HG02571 (cell line): ENCODE measurements around the gene SLC30A5.
"Not testable (repeated sequence)": the region's sequence is repeated elsewhere in the genome, so short reads cannot be mapped to it uniquely, and the experiment has no call there.

ENCODE experiments used
- ATAC-seq: cut with Tn5 transposase; IDR thresholded peaks from one replicate; pipeline ENCODE4 v1.9.1; 2021; ENCODE audit warnings: mild to moderate bottlenecking, moderate library complexity; ENCODE audit not compliant: unreplicated experiment

Gene SLC30A5

DNA sequence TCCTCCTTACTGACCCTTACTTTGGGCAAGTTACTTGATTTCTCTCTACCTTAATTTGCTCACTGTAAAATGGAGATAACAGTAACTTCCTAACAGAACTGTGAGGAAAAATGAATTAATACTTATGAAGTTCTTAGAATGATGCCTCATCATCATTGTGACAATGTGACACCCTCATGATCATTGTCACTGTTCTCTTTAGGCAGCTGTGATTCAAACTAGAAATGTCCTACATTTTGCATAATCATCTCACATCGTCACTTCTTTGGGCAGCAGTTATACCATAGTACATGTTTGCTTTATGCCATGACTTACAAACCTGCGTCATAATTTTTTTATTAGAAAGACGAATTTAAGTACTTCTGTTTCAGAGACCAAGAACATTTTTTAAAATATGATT is 9.7 kb downstream of the SLC30A5 start:
- no peak for ATAC-seq

DNA sequence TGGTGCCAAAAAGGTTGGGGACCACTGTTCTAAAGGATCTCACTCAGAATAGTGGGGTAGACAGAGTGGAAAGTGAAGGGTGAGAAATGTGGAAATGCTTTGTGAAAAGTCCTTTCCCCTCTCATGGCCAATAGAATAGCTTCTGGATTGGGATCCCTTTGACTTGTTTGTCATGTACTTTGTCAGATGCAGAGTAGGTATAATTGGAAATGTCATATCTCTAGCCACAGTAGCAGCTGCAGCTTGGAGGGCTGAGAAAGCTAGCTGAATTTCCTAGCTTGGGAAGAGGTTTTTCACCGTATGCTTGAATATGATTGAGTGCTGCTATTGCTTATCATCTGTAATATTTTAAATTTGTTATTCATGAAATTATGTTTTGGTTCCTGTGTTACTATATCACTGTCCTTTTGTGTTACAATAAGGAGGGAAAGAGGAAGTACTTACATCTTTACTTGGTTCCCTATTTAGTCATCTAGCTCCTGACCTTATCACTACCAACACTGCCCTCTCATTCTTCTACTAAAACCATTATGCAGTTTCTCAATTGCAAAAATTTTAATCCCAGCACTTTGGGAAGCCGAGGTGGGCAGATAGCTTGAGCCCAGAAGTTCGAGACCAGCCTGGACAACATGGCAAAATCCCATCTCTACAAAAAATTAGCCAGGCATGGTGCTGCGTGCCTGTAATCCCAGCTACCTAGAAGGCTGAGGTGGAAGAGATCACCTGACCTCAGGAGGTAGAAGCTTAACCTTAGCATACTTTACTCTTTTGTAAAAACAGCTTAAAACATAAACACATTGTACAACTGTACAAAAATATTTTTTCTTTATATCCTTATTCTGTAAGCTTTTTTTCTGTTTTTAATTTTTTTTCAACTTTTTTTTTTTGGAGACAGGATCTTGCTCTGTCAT is 12.4 kb downstream of the SLC30A5 start:
- no peak for ATAC-seq

DNA sequence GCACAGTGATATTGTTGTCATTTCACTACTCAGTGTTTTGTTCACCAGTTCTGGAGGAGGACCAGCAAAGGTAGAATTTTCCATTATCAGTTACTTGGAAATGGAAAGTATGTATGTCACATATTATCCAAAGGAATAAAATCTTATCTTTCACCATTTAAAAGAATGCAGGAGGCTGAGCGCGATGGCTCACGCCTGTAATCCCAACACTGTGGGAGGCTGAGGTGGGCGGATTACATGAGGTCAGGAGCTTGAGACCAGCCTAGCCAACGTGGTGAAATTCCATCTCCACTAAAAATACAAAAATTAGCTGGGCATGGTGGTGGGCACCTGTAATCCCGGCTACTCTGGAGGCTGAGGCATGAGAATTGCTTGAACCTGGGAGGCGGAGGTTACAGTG is 14.6 kb downstream of the SLC30A5 start:
- not testable (repeated sequence) for ATAC-seq

DNA sequence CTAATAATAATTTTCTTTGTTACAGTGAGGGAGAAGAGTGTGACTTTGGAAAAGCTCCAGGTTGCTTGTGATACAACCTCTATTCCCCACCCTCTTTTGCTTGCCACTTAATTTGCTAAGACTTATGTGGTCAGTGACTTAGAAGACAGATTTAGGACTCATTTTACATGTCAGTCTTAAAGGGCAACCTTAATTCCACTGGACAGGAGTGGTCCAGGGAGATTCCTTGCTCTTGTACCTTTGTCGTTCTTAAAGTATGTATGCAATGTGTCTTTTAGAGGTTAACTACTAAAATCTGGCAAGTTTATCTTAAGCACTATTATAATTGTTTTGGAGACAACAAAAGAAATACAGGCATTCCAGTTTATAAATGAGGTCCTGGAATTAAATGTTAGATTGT is 20.0 kb downstream of the SLC30A5 start:
- no peak for ATAC-seq

DNA sequence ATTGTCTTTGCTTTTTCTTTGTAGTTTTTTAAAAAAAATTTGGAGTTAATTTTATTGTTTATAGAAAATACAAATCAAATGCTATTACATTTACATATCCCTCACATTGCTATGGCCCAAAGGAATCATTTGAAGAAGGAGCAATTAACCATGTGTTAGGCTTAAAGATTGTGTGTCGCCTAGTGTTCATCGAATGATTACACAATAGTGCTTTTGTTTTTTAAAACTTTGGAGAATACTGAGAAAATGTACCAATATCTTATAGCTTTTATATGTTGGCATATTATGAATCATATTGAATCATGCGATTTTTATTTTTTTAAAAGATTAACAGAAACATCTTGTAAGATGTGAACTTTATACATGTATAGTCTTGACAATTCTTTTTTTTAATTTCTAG is 21.7 kb downstream of the SLC30A5 start:
- no peak for ATAC-seq

DNA sequence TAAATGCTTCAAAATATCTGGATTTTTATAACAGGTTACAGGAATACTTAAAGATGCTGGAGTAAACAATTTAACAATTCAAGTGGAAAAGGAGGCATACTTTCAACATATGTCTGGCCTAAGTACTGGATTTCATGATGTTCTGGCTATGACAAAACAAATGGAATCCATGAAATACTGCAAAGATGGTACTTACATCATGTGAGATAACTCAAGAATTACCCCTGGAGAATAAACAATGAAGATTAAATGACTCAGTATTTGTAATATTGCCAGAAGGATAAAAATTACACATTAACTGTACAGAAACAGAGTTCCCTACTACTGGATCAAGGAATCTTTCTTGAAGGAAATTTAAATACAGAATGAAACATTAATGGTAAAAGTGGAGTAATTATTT is 35.6 kb downstream of the SLC30A5 start:
- ATAC-seq: no peak

DNA sequence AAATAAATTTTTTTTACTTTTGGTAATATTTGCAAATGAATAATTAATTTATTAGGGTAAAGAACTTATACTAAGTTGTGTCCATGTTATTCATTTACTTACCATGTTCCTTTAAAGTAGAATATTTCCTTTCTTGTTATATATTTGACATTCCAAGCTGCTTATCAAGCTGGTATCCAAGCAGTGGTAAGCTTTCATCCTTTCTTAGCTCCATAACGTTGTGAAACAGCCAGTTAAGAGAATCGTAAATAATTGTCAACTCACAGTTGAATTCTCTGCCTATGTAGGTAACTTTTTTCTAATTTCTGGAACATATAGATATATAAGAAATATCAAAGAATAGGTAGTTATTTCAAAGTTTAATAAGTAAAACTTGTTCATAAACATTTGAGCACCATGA is 36.4 kb downstream of the SLC30A5 start:
- ATAC-seq: no peak

DNA sequence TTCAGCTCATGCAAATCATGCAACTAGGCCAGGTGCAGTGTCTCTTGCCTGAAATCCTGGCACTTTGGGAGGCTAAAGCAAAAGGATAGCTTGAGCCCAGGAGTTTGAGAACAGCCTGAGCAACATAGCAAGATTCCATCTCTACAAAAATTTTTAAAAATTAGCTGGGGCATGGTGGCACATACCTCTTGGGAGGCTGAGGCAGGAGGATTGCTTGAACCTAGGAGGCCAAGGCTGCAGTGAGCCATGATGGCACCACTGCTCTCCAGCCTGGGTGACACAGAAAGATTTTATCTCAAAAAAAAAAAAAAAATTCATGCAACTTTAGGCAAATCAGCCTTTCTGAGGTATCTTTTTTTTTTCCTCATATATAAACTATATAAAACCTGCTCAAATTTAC is 37.5 kb downstream of the SLC30A5 start:
- ATAC-seq: no peak

DNA sequence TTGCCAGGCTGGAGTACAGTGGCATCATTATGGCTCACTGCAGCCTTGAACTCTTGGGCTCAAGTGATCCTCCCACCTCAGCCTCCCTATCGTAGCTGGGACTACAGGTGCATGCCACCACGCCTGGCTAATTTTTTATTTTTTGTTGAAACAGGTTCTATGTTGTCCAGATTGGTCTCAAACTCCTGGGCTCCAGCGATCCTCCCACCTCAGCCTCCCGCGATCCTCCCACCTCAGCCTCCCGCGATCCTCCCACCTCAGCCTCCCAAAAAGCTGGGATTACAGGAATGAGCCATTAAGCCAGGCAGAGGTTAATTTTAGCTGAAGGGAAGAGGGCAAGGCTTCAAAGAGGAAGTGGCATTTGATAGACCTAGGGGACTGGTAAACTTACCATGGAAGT is 40.3 kb downstream of the SLC30A5 start:
- no peak for ATAC-seq

DNA sequence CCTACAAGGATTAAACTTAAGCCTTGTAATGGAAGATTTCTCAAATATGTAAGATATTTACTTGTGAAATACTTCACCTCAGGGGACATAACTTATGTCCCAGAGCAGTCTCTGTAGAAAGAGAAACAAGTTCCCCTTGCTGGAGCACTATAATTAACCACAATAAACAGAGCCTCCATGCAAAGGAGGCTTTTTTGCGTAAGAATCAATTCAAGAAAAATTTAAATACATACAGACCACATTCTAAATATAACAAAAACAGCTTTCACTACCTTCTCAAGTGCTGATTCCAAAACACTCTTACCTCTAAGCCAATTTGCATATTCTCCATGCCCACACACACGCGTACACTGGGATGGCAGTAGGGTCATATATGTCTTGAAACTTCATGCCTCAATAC is 42.5 kb downstream of the SLC30A5 start:
- ATAC-seq: peak; percentile 90

DNA sequence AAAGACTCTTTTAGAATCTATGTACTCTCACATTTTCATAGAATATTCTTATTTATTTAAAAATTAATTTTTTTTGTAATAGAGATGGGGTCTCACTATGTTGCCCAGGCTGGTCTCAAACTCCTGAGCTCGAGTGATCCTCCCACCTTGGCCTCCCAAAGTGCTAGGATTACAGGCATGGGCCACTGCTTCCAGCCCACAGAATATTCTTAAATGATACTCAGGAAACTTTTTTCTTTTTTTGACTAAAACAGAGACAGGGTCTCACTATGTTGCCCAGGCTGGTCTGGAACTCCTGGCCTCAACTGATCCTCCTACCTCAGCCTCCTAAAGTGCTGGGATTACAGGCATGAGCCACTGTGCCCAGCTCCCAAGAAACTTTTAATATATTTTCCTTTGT is 43.4 kb downstream of the SLC30A5 start:
- not testable (repeated sequence) for ATAC-seq

DNA sequence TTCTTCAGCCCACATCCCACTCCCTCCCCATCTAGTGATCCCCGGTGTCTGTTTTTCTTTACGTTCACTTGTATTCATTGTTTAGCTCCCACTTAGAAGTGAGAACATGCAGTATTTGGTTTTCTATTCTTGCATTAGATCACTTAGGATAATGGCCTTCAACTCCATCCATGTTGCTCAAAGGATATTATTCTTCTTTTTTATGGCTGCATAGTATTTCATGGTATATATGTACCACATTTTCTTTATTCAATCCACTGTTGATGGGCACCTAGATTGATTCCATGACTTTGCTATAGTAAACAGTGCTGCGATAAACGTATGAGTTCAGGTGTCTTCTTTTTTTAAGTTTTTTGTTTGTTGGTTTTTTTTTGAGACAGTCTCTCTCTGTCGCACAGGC is 44.0 kb downstream of the SLC30A5 start:
- ATAC-seq: no peak

DNA sequence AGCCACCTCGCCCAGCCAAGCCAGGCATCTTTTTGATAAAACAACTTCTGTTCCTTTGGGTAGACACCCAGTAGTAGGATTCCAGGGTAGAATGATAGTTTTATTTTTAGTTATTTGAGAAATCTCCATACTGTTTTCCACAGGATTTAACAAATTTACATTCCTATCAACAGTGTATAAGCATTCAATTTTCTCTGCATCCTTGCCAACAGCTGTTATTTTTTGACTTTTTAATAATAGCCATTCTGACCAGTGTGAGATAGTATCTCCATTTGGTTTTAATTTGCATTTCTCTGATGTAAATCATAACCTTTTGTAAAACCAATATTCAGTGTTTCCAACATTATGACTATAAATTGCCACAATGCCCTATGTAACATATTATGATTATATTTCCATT is 45.0 kb downstream of the SLC30A5 start:
- ATAC-seq: no peak

DNA sequence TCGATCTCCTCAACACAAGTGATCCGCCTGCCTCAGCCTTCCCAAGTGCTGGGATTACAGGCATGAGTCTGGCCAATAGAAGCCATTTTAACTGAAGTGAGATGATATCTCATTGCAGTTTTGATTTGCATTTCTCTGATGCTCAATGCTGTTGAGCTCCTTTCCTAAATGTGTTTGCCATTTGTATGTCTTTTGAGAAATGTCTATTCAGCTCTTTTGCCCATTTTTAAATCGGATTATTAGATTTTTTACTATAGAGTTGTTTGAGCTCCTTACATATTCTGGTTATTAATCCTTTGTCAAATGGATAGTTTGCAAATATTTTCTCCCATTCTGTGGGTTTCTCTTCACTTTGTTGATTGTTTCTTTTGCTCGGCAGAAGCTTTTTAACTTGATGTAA is 46.4 kb downstream of the SLC30A5 start:
- ATAC-seq: not testable (repeated sequence)

DNA sequence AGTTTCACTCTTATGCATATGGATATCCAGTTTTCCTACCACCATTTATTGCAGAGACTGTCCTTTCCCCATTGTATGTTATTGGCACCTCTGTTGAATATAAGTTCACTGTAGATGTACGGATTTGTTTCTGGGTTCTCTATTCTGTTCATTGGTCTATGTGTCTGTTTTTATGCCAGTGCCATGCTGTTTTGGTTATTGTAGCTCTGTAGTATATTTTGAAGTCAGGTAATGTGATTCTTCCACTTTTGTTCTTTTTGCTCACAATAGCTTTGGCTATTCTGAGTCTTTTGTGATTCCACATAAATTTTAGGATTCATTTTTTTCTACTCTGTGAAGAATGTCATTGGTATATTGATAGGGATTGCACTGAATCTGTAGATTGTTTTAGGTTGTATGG is 47.0 kb downstream of the SLC30A5 start:
- no peak for ATAC-seq

DNA sequence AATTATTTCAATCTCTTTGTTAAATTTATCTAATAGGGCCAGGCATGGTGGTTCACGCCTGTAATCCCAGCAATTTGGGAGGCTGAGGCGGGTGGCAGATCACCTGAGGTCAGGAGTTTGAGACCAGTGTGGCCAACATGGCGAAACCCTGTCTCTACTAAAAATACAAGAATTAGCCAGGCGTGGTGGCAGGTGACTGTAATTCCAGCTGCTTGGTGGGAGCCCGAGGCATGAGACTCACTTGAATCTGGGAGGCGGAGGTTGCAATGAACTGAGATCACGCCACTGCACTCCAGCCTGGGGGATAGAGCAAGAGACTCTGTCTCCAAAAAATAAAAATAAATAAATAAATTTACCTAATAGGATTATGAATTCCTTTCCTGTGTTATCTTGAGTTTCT is 54.8 kb downstream of the SLC30A5 start:
- ATAC-seq: not testable (repeated sequence)

DNA sequence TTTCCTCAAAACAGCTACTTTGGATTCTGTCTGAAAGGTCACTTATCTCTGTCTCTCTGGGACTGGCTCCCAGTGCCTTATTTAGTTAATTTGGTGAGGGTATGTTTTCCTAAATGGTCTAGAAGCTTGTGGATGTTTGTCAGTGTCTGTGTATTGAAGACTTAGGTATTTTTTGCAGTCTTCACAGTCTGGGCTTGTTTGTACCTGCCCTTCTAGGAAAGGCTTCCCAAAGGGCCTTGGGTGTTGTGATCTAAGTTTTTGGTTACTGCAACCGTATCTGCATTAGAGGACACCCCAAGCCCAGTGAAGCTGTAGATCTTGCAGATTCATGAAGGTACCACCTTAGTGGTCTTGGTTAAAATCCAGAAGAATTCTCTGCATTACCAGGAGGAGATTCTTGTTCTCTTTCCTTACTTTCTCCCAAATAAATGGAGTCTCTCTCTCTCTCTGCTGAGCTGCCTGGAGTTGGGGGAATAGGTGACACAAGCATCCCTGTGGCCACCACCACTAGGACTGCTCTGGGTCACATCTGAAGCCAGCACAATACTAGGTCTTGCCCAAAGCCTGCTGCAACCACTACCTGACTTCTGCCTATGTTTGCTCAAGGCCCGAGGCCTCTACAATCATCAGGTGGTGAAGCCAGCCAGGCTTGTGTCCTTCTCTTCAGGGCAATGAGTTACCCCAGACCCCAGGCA is 55.3 kb downstream of the SLC30A5 start:
- no peak for ATAC-seq

DNA sequence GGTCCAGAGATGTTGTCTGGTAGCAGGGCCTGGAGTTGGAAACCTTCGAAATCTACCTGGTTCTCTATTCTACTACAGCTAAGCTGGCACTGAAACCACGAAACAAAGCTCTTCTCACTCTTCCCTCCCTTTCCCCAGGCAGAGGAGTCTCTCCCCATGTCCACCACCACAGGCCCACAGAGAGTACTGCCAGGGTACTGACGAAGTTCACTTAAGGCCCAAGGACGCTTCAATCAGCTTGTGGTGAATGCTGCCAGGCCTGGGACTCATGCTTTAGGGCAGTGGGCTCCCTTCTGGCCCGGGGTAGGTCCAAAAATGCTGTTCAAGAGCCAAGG is 55.8 kb downstream of the SLC30A5 start:
- no peak for ATAC-seq

DNA sequence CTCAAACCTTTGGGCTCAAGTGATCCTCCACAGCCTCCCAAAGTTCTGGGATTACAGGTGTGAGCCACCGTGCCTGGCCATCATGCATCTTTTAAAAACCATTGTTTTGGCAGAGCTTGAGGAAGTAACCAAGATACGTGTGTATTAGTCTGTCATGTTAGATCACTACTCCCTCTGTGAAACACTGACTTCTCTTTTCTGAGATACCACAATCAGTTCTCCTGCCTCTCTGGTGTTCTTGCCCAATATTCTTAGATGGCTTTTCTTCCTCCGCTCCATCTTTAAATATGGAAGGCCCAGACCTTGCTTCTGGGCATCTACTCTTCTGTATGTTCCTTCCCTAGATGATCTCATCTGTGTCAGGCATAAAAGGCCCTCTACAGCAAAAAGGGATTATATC is 58.9 kb downstream of the SLC30A5 start:
- ATAC-seq: no peak

DNA sequence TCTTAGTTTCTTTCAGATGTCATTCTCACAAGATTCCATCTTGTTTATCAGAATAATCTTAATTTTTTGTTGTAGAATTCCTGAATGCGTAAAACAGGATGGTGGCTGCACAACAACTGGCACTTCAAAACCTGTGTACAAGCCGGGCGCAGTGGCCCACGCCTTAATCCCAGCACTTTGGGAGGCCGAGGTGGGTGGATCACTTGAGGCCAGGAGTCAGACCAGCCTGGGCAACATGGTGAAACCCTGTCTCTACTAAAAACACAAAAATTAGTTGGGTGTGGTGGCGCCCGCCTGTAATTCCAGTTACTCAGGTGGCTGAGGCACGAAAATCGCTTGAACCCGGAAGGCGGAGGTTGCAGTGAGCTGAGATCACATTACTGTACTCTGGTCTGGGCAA is 62.6 kb downstream of the SLC30A5 start:
- ATAC-seq: no peak

DNA sequence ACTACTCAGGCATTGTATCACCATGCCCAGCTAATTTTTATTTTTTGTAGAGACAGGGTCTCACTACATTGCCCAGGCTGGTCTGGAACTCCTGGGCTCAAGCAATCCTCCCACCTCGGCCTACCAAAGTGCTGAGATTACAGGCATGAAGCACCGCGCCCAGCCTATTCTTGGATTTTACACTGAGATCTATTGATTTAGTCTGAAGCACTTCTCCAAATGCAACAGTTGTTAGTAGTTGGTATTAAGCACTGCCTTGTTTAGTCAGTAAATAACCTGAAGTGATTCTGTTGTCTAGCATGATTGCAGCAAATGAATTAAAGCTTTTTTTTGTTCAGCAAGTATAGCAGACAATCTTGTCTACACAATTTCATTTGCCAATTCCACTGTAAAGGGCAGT is 64.2 kb downstream of the SLC30A5 start:
- no peak for ATAC-seq

DNA sequence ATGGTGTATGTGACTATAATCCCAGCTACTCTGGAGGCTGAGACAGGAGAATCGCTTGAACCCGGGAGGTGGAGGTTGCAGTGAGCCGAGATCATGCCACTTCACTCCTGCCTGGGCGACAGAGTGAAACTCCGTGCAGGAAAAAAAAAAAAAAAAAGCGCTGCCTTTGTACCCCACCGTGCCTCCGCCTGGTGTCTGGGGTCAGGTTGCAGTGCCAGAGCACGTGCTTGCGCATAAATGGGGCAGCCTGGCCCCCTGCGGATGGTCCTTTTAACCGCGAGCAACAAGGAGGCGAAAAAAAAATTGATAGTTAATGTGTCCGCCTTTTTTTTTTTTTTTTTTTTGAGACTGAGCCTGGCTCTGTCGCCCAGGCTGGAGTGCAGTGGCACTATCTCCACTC is 66.8 kb downstream of the SLC30A5 start:
- no peak for ATAC-seq
